ENCODE data around the gene RPS8.
A peak's percentile ranks its signal among the peaks of the same experiment; 100 is the strongest.

The RPS8 gene

DNA sequence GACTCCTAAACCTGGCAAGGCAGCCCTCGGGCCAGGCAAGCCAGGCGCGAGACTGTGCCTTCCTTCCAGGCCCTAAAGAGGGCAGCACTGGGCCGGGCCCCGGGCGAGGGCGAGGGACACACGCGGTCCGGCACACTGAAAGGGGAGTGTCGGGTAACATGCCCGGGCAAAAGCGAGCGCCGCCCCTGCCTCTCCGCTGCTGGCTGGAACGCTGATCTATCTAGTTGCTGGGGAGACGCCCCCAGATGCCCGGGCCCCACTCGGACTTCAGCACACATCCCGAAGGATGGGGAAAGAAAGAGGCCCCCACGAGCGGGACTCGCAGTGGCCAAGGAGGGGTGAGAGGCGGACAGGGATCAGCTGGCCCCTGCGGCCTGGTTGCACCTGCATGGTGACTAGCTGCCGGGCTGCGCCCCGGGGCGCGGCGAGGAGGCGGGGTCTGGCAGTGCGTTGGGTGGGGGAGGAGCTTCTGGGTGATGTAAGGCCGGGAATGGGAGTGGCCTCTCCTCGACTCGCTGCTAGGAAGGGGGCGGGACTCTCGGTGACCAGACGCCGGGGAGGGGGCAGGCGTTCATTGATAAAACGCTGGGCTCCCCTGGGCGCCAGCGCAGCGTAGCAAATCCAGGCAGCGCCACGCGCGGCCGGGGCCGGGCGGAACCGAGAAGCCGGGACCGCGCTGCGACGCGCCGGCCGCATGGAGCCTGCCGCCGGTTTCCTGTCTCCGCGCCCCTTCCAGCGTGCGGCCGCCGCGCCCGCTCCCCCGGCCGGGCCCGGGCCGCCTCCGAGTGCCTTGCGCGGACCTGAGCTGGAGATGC lies 24.6 kb downstream of the RPS8 start, which contains the start of gene PLK3 (continued):
- no peak for TF ChIP-seq ZNF473 (tag by site-specific recombination; IDR thresholded peaks at IDR 0.05)
- TF ChIP-seq, protein P1, sequence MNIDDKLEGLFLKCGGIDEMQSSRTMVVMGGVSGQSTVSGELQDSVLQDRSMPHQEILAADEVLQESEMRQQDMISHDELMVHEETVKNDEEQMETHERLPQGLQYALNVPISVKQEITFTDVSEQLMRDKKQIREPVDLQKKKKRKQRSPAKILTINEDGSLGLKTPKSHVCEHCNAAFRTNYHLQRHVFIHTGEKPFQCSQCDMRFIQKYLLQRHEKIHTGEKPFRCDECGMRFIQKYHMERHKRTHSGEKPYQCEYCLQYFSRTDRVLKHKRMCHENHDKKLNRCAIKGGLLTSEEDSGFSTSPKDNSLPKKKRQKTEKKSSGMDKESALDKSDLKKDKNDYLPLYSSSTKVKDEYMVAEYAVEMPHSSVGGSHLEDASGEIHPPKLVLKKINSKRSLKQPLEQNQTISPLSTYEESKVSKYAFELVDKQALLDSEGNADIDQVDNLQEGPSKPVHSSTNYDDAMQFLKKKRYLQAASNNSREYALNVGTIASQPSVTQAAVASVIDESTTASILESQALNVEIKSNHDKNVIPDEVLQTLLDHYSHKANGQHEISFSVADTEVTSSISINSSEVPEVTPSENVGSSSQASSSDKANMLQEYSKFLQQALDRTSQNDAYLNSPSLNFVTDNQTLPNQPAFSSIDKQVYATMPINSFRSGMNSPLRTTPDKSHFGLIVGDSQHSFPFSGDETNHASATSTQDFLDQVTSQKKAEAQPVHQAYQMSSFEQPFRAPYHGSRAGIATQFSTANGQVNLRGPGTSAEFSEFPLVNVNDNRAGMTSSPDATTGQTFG (tag by site-specific recombination; IDR thresholded peaks at IDR 0.05; ENCODE audit: borderline replicate concordance): no peak
- peak; percentile 95 for TF ChIP-seq ZFP69B (tag by site-specific recombination; IDR thresholded peaks at IDR 0.05)
- TF ChIP-seq ZNF560 (tag by site-specific recombination; IDR thresholded peaks at IDR 0.05; ENCODE audit: borderline replicate concordance): no peak
- TF ChIP-seq ZNF37A (tag by site-specific recombination; IDR thresholded peaks at IDR 0.05): no peak
- peak; percentile 14 for TF ChIP-seq SETDB1 (IDR thresholded peaks at IDR 0.05; ENCODE audit: insufficient read length, low read length)
- TF ChIP-seq YY1 (tag by site-specific recombination; IDR thresholded peaks at IDR 0.05): 0 out of 2 replicates have a peak, but pooled peaks have one; percentile 73
- peak; percentile 96 for TF ChIP-seq KLF10 (tag by site-specific recombination; IDR thresholded peaks at IDR 0.05)
- TF ChIP-seq BCL11B (tag by site-specific recombination; IDR thresholded peaks at IDR 0.05; ENCODE audit: low read depth): peak; percentile 88
- TF ChIP-seq, protein P2, sequence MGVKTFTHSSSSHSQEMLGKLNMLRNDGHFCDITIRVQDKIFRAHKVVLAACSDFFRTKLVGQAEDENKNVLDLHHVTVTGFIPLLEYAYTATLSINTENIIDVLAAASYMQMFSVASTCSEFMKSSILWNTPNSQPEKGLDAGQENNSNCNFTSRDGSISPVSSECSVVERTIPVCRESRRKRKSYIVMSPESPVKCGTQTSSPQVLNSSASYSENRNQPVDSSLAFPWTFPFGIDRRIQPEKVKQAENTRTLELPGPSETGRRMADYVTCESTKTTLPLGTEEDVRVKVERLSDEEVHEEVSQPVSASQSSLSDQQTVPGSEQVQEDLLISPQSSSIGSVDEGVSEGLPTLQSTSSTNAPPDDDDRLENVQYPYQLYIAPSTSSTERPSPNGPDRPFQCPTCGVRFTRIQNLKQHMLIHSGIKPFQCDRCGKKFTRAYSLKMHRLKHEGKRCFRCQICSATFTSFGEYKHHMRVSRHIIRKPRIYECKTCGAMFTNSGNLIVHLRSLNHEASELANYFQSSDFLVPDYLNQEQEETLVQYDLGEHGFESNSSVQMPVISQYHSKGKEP (tag by site-specific recombination; IDR thresholded peaks at IDR 0.05): peak; percentile 97
- no peak for TF ChIP-seq ZNF248 (tag by site-specific recombination; IDR thresholded peaks at IDR 0.05)
- TF ChIP-seq KLF8 (tag by site-specific recombination; IDR thresholded peaks at IDR 0.05): peak; percentile 98
- no peak for TF ChIP-seq HOXD13 (CRISPR knock-in tag; IDR thresholded peaks at IDR 0.05; ENCODE audit: borderline replicate concordance)
- TF ChIP-seq, protein P3, sequence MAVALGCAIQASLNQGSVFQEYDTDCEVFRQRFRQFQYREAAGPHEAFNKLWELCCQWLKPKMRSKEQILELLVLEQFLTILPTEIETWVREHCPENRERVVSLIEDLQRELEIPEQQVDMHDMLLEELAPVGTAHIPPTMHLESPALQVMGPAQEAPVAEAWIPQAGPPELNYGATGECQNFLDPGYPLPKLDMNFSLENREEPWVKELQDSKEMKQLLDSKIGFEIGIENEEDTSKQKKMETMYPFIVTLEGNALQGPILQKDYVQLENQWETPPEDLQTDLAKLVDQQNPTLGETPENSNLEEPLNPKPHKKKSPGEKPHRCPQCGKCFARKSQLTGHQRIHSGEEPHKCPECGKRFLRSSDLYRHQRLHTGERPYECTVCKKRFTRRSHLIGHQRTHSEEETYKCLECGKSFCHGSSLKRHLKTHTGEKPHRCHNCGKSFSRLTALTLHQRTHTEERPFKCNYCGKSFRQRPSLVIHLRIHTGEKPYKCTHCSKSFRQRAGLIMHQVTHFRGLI (tag by site-specific recombination; IDR thresholded peaks at IDR 0.05): peak; percentile 56; the same call in 1 of the 2 replicates
- TF ChIP-seq ZNF677 (tag by site-specific recombination; IDR thresholded peaks at IDR 0.05): peak; percentile 55; the same call in 1 of the 2 replicates
- no peak for TF ChIP-seq ZNF274 (IDR thresholded peaks at IDR 0.05; ENCODE audit: low read length)
- no peak for TF ChIP-seq ZNF274 (tag by site-specific recombination; IDR thresholded peaks at IDR 0.05; ENCODE audit: borderline replicate concordance)
- TF ChIP-seq ZNF416 (tag by site-specific recombination; IDR thresholded peaks at IDR 0.05): no peak
- TF ChIP-seq ZNF175 (tag by site-specific recombination; IDR thresholded peaks at IDR 0.05): no peak
- TF ChIP-seq ZNF366 (tag by site-specific recombination; conservative IDR thresholded peaks at IDR 0.05): peak; percentile 38; the same call in 1 of the 2 replicates
- TF ChIP-seq, protein P4, sequence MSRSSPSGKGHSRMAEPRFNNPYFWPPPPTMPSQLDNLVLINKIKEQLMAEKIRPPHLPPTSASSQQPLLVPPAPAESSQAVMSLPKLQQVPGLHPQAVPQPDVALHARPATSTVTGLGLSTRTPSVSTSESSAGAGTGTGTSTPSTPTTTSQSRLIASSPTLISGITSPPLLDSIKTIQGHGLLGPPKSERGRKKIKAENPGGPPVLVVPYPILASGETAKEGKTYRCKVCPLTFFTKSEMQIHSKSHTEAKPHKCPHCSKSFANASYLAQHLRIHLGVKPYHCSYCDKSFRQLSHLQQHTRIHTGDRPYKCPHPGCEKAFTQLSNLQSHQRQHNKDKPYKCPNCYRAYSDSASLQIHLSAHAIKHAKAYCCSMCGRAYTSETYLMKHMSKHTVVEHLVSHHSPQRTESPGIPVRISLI (tag by site-specific recombination; IDR thresholded peaks at IDR 0.05): no peak

Data from HEK293 (cell line).